Esophagus squamous epithelium (tissue), 5 donors: ENCODE measurements around the gene SLC10A6. TPM values are rescaled to one million over a fixed set of nuclear protein-coding genes. Genes with fewer than 3 reads are reported as not detected.
A peak's percentile ranks its signal among the peaks of the same experiment; 100 is the strongest.

Experiments used
- DNase-seq: peaks from one replicate; lab custom pipeline; 2025; lab: John Stamatoyannopoulos, UW
- H3K27ac ChIP-seq, 4 donors: fragments of 200-600 bp; sonication (generic); one replicate each; pipeline ENCODE4 v1.5.1; 2016 to 2019; ENCODE audit warnings: mild to moderate bottlenecking in 1 of 4
- H3K27me3 ChIP-seq, 4 donors: fragments of 200-600 bp; sonication (generic); 1 replicate in 3 of 4; 2 replicates in 1 of 4; pipeline versions ENCODE4 v1.5.1 to v1.6.0; 2017 to 2021; ENCODE audit warnings: antibody characterized with exemption in 1 of 4
- H3K36me3 ChIP-seq, 3 donors: fragments of 200-600 bp; sonication (generic); one replicate each; pipeline ENCODE4 v1.5.1; 2016 to 2019
- H3K4me1 ChIP-seq, 3 donors: fragments of 200-600 bp; sonication (generic); one replicate each; pipeline ENCODE4 v1.5.1; 2017 to 2019
- H3K4me3 ChIP-seq, 4 donors: fragments of 200-600 bp; sonication (generic); 1 replicate in 3 of 4; 2 replicates in 1 of 4; pipeline ENCODE4 v1.5.1; 2016 to 2019; ENCODE audit warnings: mild to moderate bottlenecking in 2 of 4, moderate library complexity in 1 of 4
- H3K9me3 ChIP-seq, 3 donors: fragments of 200-600 bp; sonication (generic); one replicate each; pipeline ENCODE4 v1.5.1; 2016 to 2019
- POLR2A ChIP-seq, 4 donors: fragments of 450-650 bp; IDR thresholded peaks; one replicate each; pipeline ENCODE4 v1.6.1; 2017; ENCODE audit warnings: antibody characterized with exemption in 4 of 4, mild to moderate bottlenecking in 4 of 4, moderate library complexity in 3 of 4
- WGBS, 2 donors: methylation state at CpG; one replicate each; pipeline ENCODE4 v1.1.5; 2018; 5-methylcytosine and 5-hydroxymethylcytosine counted together
- intact Hi-C: fragments of 100-400 bp; cut with DNase I; formaldehyde crosslinking; loops from one replicate; pipeline ENCODE4 v1.15.0; 2022
- total RNA-seq, 4 donors: library from RNA; depleted of rRNA; stranded (reverse); fragments of >200 nt; gene quantifications; one replicate each; pipeline ENCODE4 v1.1.0, GENCODE V29; 2016
- TF ChIP-seq, protein P1 (sequence below), 6 experiments: fragments of 450-650 bp in 4 of 6; fragments of 200-600 bp in 2 of 6; sonication (generic) in 2 of 6; IDR thresholded peaks; one replicate each; pipeline ENCODE4 v1.5.1; 2016 to 2019; ENCODE audit warnings: antibody characterized with exemption in 6 of 6, mild to moderate bottlenecking in 4 of 6, moderate library complexity in 4 of 6
- donor health status: DM: yes; HTN: yes; CAD: no.

The SLC10A6 gene, protein sequence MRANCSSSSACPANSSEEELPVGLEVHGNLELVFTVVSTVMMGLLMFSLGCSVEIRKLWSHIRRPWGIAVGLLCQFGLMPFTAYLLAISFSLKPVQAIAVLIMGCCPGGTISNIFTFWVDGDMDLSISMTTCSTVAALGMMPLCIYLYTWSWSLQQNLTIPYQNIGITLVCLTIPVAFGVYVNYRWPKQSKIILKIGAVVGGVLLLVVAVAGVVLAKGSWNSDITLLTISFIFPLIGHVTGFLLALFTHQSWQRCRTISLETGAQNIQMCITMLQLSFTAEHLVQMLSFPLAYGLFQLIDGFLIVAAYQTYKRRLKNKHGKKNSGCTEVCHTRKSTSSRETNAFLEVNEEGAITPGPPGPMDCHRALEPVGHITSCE
- 10 to 100 TPM; 14.7 to 55.4 (median 20.1) TPM for total RNA-seq

DNA sequence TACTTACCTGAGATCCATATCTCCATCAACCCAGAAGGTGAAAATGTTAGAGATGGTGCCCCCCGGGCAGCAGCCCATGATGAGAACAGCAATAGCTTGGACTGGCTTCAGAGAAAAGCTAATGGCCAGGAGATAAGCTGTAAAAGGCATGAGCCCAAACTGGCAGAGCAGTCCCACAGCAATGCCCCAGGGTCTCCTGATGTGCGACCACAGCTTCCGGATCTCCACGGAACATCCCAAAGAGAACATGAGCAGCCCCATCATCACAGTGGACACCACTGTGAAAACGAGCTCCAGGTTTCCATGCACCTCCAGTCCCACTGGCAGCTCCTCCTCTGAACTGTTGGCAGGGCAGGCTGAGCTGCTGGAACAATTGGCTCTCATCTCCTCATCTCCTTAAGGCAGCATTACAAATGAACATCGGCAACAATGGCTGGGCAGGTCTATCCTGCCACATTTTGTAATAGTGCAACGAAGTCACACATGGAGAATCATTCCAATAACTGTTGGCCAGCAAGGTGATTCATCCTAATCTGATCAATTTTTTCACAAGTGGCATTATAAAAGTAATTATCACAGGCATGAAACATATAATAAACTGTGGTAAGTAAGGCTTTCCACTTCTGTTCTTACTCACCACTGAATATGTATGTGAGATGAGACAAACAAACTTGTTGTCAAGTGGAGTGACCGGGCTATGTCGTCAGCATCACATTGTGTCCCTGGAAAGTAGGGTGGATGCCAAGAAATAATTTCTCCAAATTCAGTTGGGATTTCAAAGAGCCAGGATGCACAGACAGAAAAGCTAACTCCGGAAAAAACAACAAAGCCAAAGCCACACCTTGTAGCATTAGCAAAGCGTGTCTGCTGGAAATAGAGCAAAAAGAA, at the start of gene SLC10A6:
Gene SLC10A6, minus strand, starts transcription at position 653 of the 888 bp plus-strand sequence. Its CDS starts 269 bp downstream, at position 384.
- Histone ChIP-seq H3K27me3 (no peaks in the 10 kb centered on the region), H3K36me3 (no peaks in the 10 kb centered on the region), H3K27ac (peak within 1 kb of the TSS; percentile 84 to 89 (median 88)), H3K4me3 (peak within 1 kb of the TSS; percentile 40 to 60 (median 45)), H3K9me3 (no peaks in the 10 kb centered on the region), H3K4me1 (peaks cover 0 to 67% (median 13%) of the 10 kb centered on the region in 3 donors)
- no peak for DNase-seq
- TF ChIP-seq, protein P1, sequence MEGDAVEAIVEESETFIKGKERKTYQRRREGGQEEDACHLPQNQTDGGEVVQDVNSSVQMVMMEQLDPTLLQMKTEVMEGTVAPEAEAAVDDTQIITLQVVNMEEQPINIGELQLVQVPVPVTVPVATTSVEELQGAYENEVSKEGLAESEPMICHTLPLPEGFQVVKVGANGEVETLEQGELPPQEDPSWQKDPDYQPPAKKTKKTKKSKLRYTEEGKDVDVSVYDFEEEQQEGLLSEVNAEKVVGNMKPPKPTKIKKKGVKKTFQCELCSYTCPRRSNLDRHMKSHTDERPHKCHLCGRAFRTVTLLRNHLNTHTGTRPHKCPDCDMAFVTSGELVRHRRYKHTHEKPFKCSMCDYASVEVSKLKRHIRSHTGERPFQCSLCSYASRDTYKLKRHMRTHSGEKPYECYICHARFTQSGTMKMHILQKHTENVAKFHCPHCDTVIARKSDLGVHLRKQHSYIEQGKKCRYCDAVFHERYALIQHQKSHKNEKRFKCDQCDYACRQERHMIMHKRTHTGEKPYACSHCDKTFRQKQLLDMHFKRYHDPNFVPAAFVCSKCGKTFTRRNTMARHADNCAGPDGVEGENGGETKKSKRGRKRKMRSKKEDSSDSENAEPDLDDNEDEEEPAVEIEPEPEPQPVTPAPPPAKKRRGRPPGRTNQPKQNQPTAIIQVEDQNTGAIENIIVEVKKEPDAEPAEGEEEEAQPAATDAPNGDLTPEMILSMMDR (IDR thresholded peaks at IDR 0.05), result no peak
- TF ChIP-seq POLR2A (IDR thresholded peaks at IDR 0.05), result no peak
- intact Hi-C loops, result no loop called here
- 19 to 46% methylated on average over 10 to 11 of the region's 11 CpGs for WGBS, 2 donors

DNA sequence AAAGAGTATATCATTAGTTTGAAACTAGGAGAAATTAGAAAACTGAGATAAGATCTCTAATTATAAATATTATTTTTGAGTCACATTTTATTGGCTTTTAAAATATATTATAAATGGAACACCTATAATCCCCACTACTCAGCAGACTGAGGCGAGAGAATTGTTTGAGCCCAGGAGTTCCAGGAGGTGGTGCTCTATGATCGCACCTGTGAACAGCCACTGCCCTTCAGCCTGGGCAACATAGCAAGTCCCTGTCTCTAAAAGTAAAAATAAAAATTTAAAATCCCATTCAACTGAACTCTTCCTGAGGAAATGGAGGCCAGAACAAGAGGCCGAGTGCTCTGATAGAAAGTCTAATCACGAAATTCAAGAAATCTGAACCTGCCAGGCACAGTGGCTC, 49.4 kb upstream of the SLC10A6 start:
- Histone ChIP-seq H3K4me1 (peaks cover 0 to 6% (median 0%) of the 10 kb centered on the region in 3 donors), H3K36me3 (no peaks in the 10 kb centered on the region), H3K27me3 (no peaks in the 10 kb centered on the region), H3K9me3 (no peaks in the 10 kb centered on the region), H3K27ac (no peak overlapping the region), H3K4me3 (no peak overlapping the region)
- intact Hi-C loops, result loop anchor here (5.0 kb wide), 1 partner anchor 401 kb away; no protein-coding TSS in a partner anchor
- no peak for TF ChIP-seq POLR2A (IDR thresholded peaks at IDR 0.05)
- TF ChIP-seq, protein P1 (IDR thresholded peaks at IDR 0.05), result peak in 3 of 6 experiments; percentile 5 to 27 (median 23)
- DNase-seq, result no peak
- WGBS, 2 donors, result 90 to 94% methylated on average over 3 to 4 of the region's 4 CpGs

DNA sequence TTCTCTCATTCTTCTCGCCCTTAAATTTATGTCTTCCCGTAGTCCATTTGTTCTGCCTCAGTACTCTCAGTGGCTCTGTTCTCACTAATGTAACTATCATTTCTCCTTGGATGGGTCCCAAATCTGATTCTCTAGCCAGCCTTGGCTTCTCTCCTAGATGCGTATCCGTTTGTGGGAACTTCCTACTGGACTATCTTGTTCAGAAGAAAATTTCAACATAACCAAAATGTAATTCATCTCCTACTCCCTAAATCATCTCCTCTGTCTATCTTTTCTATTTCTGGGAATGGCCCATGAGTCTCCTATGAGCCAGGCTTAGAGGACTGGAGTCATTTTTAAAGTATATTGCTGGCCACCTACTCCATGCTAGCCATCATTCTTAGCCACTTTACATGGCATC, 47.4 kb upstream of the SLC10A6 start:
- no peak for TF ChIP-seq POLR2A (IDR thresholded peaks at IDR 0.05)
- TF ChIP-seq, protein P1 (IDR thresholded peaks at IDR 0.05), result no peak
- intact Hi-C loops, result loop anchor here (5.0 kb wide), 1 partner anchor 399 kb away; no protein-coding TSS in a partner anchor
- H3K27ac ChIP-seq, result no peak overlapping the region
- no peaks in the 10 kb centered on the region for H3K27me3 ChIP-seq
- no peaks in the 10 kb centered on the region for H3K9me3 ChIP-seq
- no peaks in the 10 kb centered on the region for H3K36me3 ChIP-seq
- H3K4me3 ChIP-seq, result no peak overlapping the region
- peaks cover 0 to 23% (median 3%) of the 10 kb centered on the region in 3 donors for H3K4me1 ChIP-seq
- WGBS, 2 donors, result 58 to 60% methylated on average over 4 of the region's 4 CpGs
- DNase-seq, result no peak

DNA sequence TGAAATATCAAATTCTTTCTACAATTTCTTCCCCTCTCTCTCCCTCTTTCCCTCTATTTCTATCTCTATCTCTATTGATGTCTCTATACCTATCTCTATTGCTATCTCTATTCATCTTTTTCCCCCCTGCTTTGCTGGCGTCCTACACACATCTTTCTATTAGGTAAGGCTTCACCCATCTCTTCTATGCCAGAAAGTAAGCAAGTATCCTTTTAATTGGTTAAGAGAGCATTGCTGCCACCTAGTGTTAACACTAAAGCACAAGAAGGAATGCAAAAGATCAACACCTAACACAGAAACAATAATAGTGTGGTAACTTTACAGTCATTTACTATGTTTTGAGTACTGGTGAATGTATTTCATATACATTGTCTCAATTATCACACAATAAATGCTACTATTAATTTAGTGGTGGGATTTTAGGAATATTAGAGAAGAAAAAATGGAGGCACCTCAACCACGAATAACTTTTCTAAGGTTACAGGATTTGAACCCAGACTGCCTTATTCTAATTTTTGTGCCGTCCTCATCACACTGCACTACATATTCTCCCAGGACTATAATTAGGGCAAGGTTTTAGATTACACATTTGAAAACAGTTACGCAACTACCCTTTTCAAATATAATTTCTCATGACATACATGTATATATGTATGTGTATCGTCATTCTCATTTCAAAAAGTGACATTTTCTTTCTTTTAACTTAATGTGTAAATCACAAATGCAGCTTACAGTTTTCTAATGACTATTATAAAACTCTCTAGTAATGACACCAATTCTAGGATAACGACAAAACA, 46.7 kb upstream of the SLC10A6 start:
- DNase-seq, result no peak
- 73% methylated on average over 6 of the region's 6 CpGs for WGBS, 2 donors
- no peaks in the 10 kb centered on the region for H3K9me3 ChIP-seq
- H3K4me3 ChIP-seq, result no peak overlapping the region
- peak overlapping the region in 1 of 4 donors; percentile 36 for H3K27ac ChIP-seq
- no peaks in the 10 kb centered on the region for H3K36me3 ChIP-seq
- H3K27me3 ChIP-seq, result no peaks in the 10 kb centered on the region
- intact Hi-C loops, result loop anchor here (5.0 kb wide), 1 partner anchor 399 kb away; no protein-coding TSS in a partner anchor
- no peak for TF ChIP-seq POLR2A (IDR thresholded peaks at IDR 0.05)
- TF ChIP-seq, protein P1 (IDR thresholded peaks at IDR 0.05), result peak; percentile 47 to 87 (median 76)
- H3K4me1 ChIP-seq, result peaks cover 0 to 30% (median 3%) of the 10 kb centered on the region in 3 donors
